GM19023 (cell line): ENCODE measurements around the gene PICALM.
"Not testable (repeated sequence)": the region's sequence is repeated elsewhere in the genome, so short reads cannot be mapped to it uniquely, and the experiment has no call there.

ENCODE experiments used
- ATAC-seq: cut with Tn5 transposase; IDR thresholded peaks from one replicate; pipeline ENCODE4 v1.9.1; 2021; ENCODE audit warnings: mild to moderate bottlenecking, moderate library complexity; ENCODE audit not compliant: unreplicated experiment

PICALM gene

DNA sequence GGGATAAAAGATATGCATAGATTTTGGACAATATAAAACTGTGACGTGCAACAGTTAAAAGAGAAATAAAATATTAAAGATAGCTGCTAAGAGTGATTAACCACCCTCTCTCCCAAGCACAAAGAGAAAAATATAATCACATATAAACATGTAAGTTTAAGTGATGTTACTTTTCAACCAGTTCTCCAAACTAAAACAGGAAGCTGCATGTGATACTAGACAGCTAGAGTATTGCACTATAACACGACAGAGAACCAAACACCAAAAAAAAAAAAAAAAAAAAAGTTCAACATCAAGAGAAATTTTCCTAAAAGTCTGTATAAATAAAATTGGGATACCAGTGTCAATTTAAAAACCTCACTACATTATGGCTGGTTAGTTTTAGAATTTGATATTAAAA lies 79.1 kb downstream of the PICALM start:
- no peak for ATAC-seq

GRCh38 chr11:85988780-85989179 lies 80.1 kb downstream of the PICALM start:
- no peak for ATAC-seq

DNA sequence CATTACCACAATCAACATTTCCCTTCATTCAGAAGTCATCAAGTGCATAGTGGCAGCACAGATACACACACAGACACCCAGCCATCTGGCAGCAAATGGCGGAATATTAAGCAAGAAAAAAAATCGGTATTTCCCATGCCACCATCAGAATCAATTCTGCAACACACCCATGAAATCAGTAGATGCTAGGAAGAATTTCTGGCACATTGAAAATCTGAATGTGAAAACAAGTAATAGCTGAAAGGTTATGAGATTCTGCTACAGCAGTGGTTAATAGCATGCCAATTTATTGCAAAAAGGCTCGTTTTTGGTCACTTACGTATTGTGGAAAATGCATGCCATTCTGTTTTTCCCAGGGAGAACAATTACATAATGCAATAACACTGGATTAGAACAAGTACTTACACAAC lies 91.1 kb downstream of the PICALM start:
- ATAC-seq, result no peak

DNA sequence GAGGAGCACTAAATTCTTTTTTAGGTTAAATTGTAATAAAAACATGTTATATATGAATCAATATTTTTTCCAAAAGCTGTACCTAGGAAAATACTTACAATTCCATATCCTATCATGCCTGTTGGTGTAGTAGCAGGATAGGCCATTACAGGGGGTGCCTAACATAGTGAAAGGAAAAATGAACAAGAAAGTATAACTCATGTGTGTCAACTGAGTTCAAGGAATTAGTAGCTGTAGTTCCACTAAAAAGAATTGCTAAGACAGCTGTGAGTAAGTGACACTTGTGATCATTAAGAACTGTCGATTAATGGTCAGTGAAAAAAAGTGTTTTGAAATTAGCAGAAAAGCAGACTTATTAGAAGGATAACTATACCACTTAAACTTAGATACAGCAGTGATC lies 92.4 kb downstream of the PICALM start:
- no peak for ATAC-seq

DNA sequence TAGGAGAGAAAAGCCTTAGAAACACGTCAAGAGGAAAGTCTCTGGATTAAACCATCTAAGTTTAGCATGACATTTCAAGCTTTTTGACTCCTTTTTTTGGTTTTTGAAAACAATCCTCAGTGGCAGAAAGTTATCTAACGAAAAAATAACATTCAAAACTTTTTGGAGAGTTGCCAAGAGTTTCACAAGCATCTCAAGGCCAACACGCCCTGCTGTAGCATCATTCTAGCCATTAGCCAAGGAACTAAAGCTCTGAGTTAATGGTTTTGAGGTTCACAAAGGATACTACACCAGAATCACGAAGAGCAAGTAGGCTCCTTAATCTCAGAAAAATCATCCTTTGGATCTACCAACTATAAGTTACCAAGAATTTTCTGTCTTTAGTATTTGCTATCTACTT lies 94.8 kb downstream of the PICALM start:
- ATAC-seq, result no peak

- no peak for ATAC-seq
These were observed 98.3 kb downstream of the PICALM start for GRCh38 chr11:85970593-85970992.

GRCh38 chr11:85967457-85967856 lies 101.4 kb downstream of the PICALM start:
- ATAC-seq, result no peak

- no peak for ATAC-seq
These were observed 103.7 kb downstream of the PICALM start for GRCh38 chr11:85965202-85965601.

- no peak for ATAC-seq
These were observed 106.9 kb downstream of the PICALM start for GRCh38 chr11:85961930-85962363.

- no peak for ATAC-seq
These were observed 107.8 kb downstream of the PICALM start for GRCh38 chr11:85961130-85961529.

DNA sequence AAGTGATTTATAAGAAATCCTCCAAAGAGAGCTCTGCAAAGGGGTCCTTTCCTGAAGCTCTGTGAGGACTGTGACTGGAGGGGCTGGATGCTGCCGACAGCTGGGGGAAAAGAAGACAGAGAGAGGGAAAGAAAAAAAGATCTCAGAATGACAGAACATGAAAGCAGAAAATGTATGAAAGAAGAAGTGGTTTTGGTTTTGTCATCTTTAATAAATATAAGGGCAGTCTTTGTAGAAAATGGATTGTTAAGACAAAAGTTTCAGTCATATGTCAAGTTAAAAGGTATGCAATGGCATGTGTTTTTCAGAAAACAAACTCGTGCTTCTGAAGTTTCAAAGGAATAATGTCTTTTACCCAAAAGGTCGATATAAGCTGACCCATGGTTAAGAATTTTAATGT lies 108.2 kb downstream of the PICALM start:
- ATAC-seq, result no peak

GRCh38 chr11:85955531-85955930 lies 113.4 kb downstream of the PICALM start:
- no peak for ATAC-seq

DNA sequence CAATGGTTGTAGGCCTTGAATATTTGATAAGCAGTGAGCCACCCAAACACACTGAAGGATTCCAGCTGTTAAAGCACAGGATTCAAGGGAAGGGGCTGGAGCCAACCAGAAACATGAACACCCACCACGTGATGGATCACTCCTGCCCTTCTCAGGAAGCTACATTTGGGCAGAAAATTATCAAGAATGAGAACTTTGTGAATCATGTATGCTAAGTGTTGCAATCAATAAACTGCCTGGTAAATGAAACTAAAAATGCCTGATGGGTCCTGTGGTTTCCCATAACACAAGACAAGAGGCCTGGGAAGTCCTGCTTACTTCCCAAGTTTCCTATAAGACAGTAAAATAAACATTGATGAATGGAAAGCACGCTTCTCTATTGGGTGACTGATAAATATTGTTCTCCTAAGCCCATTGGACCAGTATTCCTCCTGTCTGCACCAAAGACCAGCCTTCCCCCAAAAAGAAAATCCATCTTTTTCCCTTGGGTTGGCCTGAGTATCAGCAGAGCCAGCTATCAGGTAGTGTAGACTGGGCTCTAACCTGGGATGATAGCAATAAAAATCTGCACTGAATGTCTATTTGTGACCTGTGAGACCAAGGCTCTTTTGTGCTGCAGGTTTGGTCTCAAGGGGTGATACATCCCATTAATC lies 115.3 kb downstream of the PICALM start:
- no peak for ATAC-seq

DNA sequence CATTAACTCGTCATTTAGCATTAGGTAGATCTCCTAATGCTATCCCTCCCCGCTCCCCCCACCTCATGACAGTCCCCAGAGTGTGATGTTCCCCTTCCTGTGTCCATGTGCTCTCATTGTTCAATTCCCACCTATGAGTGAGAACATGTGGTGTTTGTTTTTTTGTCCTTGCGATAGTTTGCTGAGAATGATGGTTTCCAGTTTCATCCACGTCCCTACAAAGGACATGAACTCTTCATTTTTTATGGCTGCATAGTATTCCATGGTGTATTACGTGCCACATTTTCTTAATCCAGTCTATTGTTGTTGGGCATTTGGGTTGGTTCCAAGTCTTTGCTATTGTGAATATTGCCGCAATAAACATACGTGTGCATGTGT lies 116.8 kb downstream of the PICALM start:
- ATAC-seq, result not testable (repeated sequence)

DNA sequence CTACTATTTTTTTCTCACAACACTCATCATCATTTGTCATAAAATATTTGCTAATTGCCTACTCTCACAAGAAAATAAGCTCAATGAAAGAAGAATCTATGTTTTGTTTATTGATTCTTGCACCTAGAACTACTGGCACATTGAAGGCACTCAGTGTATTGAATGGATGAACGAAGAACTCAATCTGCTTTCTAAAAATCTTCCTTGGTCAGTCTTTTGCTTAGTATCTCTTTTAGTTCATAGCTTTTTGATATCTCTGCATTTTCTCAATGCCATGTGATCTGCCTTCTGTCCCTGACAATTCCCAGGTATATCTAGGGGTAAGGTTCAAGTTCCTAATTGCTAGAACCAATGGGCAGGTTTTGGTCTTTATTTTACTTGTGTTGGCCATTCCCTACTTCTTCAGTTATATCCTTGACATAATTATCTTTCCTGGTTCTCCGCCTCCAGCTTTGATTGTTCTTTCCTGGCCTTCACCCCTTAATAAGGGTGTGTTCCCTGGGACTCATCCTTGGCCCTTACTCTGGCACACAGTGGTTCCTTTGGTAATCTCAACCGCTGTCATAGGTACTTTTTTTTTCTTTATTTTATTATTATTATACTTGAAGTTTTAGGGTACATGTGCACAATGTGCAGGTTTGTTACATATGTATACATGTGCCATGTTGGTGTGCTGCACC lies 117.3 kb downstream of the PICALM start:
- ATAC-seq, result no peak

DNA sequence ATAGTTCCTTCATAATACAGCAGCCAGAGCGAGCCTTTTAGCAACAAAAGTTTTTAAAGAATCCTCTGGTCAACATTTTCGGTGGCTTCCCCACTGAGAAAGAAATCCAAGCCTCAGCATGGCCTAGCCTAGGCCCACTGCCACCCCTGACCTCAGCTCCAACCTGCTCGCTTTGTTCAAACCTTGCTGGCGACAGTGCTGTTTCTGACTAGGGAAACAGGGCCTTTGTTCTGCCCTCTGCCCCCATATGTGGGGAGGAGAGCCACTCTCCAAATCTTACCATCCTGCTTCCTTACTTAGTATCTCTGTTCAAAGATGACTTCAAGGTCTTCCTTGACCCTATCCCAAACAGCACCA lies 117.9 kb downstream of the PICALM start:
- no peak for ATAC-seq

GRCh38 chr11:85950317-85951048 lies 118.4 kb downstream of the PICALM start:
- ATAC-seq, result no peak

DNA sequence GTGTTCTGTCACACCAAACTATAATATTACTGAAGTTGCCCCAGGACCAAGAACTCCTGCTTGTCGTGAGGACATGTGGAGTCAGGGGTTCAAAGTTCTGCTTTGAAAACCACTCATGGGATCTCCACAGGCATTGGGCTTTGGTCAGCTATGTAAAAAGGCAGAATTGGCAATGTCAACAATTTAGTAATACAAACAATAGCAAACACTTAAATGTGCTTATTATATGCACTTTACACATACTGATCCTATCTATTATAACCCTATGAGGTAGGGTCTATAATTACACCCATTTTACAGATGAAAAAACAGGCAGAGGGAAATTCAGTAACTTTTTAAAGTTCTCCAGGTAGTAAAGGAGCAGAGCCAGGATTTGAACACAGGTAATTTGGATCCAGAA lies 119.1 kb downstream of the PICALM start:
- no peak for ATAC-seq

- no peak for ATAC-seq
These were observed 120.0 kb downstream of the PICALM start for GRCh38 chr11:85948884-85949283.

- ATAC-seq, result no peak
These were observed 121.2 kb downstream of the PICALM start for GRCh38 chr11:85947431-85948272.

- no peak for ATAC-seq
These were observed 122.7 kb downstream of the PICALM start for GRCh38 chr11:85946221-85946620.
